Epithelial cell of proximal tubule (primary cell): ENCODE data around the gene LEMD3. TPM values are rescaled to one million over a fixed set of nuclear protein-coding genes. Genes with fewer than 3 reads are reported as not detected.

ENCODE experiments used
- DNase-seq: peaks from one replicate; pipeline ENCODE4 v3.0.0-alpha.2; 2011; ENCODE audit warnings: low read depth
- H3K4me3 ChIP-seq: 2 replicates; pipeline ENCODE4 v1.5.1; 2011; ENCODE audit warnings: low read depth, mild to moderate bottlenecking, low read length
- total RNA-seq: library from RNA; depleted of rRNA; stranded (reverse); fragments of >200 nt; gene quantifications from 2 replicates; pipeline ENCODE4 v1.2.3, GENCODE V29; 2015
- TF ChIP-seq, protein P1 (sequence below): conservative IDR thresholded peaks from 2 replicates; pipeline ENCODE4 v1.5.1; 2012; ENCODE audit warnings: low read depth, mild to moderate bottlenecking, low read length

The LEMD3 gene
- total RNA-seq, 1 donor from 2014 or later, result 18.7 TPM

DNA sequence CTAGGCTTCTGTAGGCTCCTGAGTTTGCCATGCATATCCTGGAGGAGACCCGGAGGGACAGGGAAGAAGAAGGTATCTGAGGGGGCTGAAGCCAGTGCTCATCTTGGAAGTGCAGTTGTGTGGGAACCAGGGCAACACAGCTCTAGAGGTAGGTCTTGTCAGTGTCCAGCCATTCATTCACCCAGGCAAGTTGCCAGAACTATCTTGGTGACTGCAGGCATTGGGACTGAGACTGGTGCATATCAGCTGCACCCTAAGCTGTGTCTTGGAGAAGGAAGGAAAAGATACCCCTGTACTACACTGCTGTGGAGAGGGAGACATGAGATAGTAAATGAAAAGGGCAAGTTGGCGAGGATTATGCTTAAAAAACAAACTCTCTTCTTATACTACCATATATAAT lies 43.4 kb upstream of the LEMD3 start:
- no peak for DNase-seq
- no peak overlapping the region for H3K4me3 ChIP-seq
- TF ChIP-seq, protein P1, sequence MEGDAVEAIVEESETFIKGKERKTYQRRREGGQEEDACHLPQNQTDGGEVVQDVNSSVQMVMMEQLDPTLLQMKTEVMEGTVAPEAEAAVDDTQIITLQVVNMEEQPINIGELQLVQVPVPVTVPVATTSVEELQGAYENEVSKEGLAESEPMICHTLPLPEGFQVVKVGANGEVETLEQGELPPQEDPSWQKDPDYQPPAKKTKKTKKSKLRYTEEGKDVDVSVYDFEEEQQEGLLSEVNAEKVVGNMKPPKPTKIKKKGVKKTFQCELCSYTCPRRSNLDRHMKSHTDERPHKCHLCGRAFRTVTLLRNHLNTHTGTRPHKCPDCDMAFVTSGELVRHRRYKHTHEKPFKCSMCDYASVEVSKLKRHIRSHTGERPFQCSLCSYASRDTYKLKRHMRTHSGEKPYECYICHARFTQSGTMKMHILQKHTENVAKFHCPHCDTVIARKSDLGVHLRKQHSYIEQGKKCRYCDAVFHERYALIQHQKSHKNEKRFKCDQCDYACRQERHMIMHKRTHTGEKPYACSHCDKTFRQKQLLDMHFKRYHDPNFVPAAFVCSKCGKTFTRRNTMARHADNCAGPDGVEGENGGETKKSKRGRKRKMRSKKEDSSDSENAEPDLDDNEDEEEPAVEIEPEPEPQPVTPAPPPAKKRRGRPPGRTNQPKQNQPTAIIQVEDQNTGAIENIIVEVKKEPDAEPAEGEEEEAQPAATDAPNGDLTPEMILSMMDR, result no peak

DNA sequence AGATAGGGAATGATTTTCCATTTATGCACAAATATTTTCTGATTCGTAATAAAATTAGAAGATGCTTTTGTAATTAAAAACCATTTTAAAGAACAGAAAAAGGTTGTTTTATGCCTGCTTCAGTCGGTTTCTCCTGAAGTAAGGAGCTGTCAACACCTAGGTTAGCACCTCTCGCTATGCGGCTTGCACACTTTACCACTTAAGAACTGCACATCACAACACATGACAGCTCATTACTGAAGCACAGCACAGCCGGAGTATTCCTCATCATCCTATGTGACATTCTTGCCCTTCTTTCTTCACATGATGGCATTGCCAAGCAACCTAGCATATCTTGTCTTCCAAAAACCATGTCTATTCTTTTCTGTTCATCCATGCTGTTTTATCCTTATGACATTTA lies 42.9 kb upstream of the LEMD3 start:
- no peak for DNase-seq
- H3K4me3 ChIP-seq, result no peak overlapping the region
- TF ChIP-seq, protein P1, result no peak

DNA sequence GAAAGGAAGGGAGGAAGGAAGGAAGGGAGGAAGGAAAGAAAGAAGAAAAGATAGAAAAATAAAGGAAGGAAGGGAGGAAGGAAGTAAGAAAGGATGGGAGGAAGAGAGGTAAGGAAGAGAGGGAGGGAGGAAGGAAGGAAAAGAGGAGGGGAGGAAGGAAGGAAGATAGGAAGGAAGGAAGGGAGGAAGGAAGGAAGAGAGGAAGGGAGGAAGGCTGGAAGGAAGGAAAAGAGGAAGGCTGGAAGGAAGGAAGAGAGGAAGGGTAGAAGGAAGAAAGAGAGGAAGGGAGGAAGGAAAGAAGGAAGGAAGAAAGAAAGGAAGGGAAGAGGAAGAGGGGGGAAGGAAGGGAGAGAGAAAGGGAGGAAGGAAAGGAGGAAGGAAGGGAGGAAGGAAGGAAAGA lies 35.5 kb upstream of the LEMD3 start:
- no peak for DNase-seq
- H3K4me3 ChIP-seq, result no peak overlapping the region
- TF ChIP-seq, protein P1, result no peak

DNA sequence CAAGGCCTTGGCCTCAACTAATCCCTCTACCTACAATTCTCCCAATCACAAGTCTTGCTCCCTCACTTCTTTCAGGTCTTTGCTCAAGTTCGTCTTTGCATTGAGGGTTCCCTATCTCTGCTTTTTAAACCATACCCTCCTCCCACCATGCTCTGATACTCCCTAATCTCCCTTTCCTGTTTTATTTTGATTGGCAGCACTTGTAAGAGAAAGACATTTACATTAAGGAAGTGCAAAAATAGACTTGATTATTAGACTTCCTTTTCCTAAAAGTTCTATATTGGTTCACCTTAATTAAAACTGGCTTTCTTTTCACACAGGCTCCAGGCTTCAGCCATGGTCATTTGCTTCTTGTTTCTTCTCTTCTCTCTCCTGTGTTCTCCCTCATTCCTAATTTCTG lies 30.0 kb upstream of the LEMD3 start:
- no peak for DNase-seq
- no peak overlapping the region for H3K4me3 ChIP-seq
- TF ChIP-seq, protein P1, result no peak

DNA sequence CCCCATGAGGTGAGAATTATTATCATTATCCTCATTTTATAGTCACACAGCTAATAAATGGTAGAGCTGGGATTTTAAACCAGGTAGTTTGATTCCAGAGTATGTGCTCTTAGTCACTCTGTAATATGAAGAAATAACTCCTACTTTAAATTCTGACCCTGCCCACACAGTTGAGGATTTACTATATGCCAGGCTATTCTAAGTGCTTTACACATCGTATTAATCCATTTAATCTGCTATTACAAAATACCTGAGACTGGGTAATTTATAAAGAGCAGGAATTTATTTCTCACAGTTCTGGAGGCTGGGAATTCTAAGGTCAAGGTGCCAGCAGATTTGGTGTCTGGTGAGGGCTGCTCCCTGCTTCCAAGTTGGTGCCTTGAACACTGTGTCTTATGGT lies 28.6 kb upstream of the LEMD3 start:
- TF ChIP-seq, protein P1, result no peak
- DNase-seq, result no peak

DNA sequence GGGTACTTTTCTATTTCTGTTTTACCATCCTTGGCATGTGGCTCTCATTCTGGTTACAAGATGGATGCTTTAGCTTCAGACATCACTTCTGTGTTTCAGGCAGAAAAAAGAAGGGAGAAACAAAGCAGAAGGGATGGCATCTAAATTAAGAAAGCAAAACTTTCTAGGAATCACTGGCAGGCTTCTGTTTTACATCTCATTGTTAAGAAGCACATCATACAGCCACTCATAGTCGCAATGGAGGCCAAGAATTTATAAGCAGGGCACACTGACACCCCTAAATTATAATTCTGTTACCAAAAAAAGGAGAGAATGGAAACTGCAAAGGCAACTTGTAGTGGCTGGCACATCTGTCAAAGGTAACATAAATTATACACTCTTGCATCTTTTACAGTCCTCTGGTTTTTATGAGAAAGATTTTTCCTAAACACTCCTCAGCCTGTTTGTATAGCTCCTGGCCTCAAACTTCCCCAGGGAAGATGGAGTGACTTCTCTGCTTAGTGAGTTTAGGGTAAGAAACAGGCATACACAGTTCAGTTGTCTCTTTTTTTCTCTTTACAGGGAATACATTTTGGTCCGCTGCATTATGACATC lies 22.0 kb upstream of the LEMD3 start:
- TF ChIP-seq, protein P1, result no peak
- DNase-seq, result no peak
- H3K4me3 ChIP-seq, result no peak overlapping the region

More for the DNA sequence above, 28.6 kb upstream of the LEMD3 start:
- H3K4me3 ChIP-seq, result no peak overlapping the region

DNA sequence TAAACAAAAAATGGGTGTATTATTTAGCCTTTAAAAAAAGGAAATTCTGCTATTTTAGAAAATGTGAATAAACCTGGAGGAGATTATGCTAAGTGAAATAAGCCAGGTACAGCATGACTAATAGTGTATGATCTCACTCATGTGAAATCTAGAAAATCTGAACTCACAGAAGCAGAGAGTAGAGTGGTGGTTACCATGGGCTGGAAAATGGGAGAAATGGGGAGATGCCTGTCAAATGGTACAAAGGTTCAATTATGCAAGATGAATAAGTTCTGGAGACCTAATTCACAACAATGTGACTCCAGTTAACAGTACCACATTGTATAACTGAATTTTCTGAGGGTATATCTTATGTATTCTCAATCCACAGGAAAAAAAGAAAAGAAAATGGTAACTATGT lies 17.4 kb upstream of the LEMD3 start:
- DNase-seq, result peak; percentile 44
- TF ChIP-seq, protein P1, result no peak

More for the DNA sequence above, 17.4 kb upstream of the LEMD3 start:
- no peak overlapping the region for H3K4me3 ChIP-seq
